NCI-H69 (cell line): ENCODE data around the gene ESPNL.

Experiments
- DNase-seq: peaks from one replicate; lab custom pipeline; 2025; lab: John Stamatoyannopoulos, UW

Gene ESPNL

GRCh38 chr2:238141541-238142318 lies 41.6 kb downstream of the ESPNL start:
- DNase-seq, result peak; percentile 62

DNA sequence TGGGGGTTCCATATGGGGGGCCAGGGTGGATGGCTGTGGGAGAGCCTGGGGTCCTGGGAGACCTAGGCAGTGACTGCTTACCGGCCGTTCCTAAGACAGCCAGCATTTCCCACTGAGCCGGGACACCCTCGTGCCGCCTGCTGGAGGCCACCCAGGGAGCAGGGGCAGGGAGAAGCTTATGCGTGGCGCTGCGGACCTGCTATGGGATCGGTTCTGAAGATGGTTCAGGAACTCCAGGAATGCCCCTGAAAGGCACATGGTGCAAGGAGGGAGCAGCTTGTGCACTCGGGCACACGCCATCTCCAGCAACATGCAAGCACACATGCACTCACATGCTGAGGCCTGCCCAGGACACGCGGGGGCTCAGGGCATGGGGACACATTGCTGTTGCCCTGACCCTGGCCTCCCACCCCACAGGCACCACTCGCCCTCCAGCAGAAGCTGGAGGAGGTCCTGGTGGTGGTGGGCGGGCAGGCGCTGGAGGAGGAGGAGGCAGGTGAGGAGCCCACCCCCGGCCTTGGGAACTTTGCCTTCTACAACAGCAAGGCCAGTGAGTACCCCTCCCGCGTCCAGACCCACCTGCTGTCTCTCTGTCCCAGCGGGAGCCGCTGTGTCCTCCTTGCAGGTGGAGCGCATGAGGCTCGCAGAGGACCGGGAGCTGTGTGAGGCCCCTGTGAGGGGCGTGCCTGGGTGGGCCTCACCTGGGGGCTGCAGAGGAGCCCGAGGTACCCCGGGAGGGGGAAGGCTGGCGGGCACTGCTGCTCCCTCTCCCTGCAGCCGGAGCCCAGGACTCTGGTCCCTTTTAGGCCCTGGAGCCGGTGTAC lies 42.5 kb downstream of the ESPNL start:
- DNase-seq, result no peak

DNA sequence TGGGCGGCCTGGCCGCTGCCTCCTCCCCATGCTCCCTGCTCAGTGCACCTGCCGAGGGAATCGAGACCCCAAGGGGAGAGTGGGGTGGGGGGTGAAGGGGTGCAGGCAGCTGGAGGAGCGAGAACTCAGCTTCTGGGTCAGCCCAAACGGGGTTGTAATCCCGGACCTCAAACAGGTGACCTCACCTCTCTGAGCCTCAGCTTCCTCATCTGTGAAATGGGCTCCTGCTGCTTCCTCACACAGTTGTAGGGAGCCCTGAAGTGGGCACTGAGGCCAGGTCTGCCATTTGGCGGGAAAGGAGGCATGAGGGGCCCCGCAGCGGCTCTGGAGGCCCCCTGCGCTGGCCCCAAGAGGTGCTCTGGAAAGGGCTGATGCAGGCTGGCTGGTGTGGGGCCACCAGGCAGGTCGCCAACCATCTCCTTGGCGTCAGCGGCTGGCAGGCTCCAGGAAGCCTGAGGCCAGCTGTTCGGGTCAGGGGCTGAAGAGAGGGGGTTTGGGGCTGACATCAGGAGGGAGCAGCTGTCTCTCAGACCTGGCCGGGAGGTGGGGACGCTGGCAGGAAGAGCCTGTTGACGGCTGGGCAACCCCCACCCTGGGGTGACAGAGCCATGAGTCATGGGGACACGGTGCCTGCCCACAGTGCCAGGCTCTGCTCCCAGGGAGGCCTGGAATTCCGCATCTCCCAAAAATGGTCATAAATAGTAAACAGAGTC lies 43.3 kb downstream of the ESPNL start:
- DNase-seq, result no peak

- no peak for DNase-seq
These were observed 44.1 kb downstream of the ESPNL start for GRCh38 chr2:238144262-238144661.

GRCh38 chr2:238145046-238145445 lies 44.9 kb downstream of the ESPNL start:
- no peak for DNase-seq

GRCh38 chr2:238145851-238146250 lies 45.7 kb downstream of the ESPNL start:
- DNase-seq, result no peak

- no peak for DNase-seq
These were observed 46.9 kb downstream of the ESPNL start for GRCh38 chr2:238146884-238147544.

GRCh38 chr2:238148981-238149380 lies 48.8 kb downstream of the ESPNL start:
- DNase-seq, result no peak

- DNase-seq, result peak; percentile 8
These were observed 49.9 kb downstream of the ESPNL start for GRCh38 chr2:238149841-238150572.

DNA sequence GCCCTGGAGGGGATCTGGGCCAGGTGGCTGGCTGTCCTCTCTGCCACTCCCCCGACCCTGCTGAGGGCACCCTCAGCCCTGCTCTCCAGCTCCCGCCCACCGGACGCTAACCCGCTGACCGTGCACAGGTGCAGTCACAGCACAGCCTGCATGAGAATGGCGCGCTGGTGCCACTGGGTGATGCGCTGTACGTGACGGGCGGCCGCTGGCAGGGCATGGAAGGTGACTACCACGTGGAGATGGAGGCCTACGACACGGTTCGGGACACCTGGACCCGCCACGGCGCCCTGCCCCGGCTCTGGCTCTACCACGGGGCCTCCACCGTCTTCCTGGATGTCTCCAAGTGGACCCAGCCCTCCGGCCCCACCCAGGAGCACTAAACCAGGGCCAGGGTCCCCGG lies 50.5 kb downstream of the ESPNL start:
- DNase-seq, result no peak

DNA sequence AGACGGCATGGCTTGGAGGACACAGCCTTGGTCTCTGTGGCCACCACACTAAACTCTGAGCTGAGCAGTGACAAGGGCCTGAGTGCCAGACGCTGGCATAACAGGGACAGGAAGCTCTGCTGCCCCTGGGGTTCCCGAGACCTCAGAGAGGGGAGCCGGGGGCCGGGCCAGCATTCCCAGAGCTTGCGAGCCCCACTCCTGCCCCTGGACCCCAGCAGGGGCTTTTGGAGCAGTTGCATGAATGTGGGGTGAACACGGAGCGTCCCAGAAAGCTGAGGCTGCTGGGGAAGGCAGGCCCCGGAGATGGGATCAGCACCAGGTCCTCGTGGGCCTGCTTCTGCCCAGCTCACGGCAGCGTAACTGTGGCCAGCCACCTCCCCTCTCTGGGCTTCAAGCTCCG lies 51.1 kb downstream of the ESPNL start:
- no peak for DNase-seq

DNA sequence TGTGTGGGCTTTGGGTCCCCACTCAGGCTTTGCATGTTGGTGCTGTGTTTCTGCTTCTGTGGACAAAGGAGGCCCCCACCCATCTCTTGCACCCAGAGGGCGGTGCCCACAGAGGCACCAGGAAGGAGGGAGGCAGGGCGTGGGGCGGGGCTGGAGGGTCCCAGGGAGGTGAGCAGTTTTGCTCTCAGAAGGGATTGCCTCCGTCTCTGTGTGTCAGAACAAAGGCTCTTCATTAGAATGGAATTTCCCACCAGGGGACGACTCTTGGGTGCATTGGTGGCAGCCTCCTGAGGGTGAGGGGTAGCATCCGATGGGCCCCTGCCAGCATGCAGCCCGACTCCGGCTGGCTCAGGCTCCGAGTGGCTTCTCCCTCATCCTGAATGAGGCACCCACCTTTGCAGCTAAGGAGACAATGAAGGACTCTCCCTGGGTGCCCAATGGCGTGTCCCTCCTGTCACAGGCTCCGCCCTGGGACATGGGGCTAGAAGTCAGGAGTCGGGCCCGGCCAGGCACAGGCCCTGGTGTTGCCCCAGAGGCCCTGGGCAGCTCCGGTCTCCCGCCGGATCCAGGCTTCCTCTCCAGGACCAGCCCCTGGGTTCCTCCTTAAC lies 51.6 kb downstream of the ESPNL start:
- DNase-seq, result no peak

DNA sequence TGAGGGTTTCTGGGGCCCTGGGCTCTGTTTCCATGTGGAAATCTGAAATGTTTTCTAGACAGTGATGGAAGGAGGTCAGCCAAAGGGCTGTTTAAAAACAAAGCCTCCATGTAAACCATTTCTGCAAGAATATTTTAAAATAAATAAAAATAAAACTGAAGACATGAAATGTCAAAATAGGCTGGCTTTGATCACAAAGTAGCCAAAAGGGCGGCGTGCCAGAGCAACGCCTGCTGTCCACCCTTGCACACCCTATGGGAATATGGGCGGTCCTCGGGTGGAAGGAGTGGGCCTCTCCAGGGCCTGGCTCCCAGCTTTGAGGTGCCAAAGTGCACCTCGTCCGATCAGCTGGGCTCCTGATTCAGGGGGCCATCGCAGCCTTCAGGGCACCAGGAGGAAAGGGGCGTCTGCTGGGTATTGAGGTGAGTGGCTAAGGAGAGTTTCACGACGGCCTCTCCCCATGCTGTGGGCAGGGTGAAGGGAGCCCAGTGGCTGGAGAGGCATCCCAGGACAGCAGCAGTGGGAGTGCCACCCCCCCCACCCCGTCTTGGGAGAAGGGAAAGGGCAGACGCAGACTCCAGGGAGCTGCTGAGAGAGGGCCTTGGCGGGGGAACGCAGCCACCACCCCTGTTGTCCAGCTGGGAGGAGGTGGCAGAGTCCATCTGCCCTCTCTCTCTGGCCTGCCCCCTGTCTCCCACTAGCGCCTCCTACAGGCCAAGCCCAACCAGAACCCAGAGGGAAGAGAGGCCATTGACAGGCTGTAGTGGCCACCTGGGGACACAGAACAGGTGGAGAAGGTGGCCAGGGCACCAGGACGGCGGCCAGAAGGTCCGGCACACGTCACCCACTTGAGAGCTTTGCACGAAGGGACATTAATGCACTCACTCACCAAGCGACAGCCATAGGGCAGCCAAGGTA lies 52.9 kb downstream of the ESPNL start:
- no peak for DNase-seq

DNA sequence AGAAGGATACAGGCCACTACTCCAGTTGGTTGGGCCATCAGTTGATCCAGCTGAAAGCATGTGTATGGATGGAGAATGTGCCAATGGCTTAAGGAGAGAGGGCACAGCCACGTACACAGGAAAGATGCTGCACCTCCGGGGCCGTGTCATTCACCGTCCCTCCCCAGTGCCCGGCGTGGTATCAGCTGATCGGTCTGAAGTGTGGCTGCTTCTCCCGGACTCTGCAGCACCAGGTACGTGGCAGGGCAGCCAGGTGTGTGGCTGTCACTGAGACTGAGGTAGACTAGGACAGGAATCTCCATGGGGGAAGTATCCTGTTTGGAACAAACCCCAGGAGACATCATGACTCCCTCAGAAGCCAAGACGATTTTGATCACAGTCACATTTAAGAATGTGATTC lies 54.4 kb downstream of the ESPNL start:
- no peak for DNase-seq

- DNase-seq, result no peak
These were observed 55.1 kb downstream of the ESPNL start for GRCh38 chr2:238155051-238155760.

- no peak for DNase-seq
These were observed 55.9 kb downstream of the ESPNL start for GRCh38 chr2:238155761-238156694.

DNA sequence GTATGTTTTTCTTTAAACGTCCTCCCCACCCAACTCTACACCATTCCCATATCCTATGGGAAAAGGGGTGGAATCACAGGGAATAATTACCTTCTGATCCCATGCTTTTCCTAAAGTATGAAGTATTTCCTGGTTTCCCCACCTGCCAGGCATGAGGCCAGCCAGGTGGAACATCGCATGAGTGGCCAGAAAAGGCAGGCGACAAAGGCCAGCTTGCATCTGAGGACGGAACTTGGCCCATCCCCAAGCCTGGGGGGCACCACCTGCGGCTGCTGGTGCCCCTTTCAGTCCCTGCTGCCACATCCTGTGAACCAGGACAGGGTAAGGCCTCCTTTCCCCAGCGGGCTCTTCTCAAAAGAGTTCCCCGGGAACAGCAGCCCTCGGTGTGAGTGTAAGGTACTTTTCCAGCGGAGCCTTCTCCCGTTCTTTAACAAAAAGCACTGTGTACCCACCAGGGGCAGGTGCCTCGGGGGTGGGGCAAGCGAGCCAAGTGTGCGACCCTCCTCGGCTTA lies 57.4 kb downstream of the ESPNL start:
- DNase-seq, result peak; percentile 6

DNA sequence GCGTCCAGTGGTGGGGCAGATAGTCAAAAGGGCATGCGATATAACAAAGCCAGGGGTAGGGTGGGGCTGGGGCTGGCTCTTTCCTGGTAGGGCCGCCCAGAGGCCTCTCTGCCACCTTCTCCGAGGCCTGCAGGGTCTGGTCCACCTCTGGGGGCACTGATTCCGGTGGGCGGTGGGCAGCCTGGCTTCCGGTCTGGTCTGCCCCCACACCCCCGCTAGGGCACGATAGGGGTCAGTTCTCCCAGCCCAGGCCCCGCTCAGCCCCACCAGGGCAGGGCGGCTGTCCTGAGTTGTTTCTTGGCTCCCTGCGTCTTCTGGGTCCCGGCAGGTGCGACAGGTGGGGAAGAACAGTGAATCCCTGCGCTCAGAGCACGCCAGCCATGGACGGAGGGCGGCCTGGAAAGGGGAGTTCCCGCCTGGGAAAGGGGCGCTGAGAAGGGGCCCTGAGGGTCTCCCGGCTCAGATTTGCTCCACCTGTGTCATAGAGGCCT lies 57.9 kb downstream of the ESPNL start:
- no peak for DNase-seq
